HG02623 (cell line): ENCODE results near the gene ME3.

Experiments used
- ATAC-seq: cut with Tn5 transposase; IDR thresholded peaks from one replicate; pipeline ENCODE4 v1.9.1; 2021; ENCODE audit warnings: moderate library complexity; ENCODE audit not compliant: unreplicated experiment

ME3 gene

GRCh38 chr11:86519064-86519911 is 153.1 kb downstream of the ME3 start:
- ATAC-seq = no peak

GRCh38 chr11:86518211-86518610 is 154.2 kb downstream of the ME3 start:
- no peak for ATAC-seq

GRCh38 chr11:86517557-86517956 is 154.9 kb downstream of the ME3 start:
- no peak for ATAC-seq

- ATAC-seq = no peak
Observed at GRCh38 chr11:86515297-86516094, 156.9 kb downstream of the ME3 start.

- ATAC-seq = no peak
Observed at GRCh38 chr11:86514453-86514852, 158.0 kb downstream of the ME3 start.

GRCh38 chr11:86513746-86514373 is 158.6 kb downstream of the ME3 start:
- ATAC-seq = no peak

- ATAC-seq = no peak
Observed at GRCh38 chr11:86513138-86513537, 159.3 kb downstream of the ME3 start.

- ATAC-seq = no peak
Observed at GRCh38 chr11:86511086-86511551, 161.3 kb downstream of the ME3 start.

- no peak for ATAC-seq
Observed at GRCh38 chr11:86510674-86511073, 161.7 kb downstream of the ME3 start.

GRCh38 chr11:86510097-86510496 is 162.3 kb downstream of the ME3 start:
- no peak for ATAC-seq

- ATAC-seq = no peak
Observed at GRCh38 chr11:86509588-86509974, 162.8 kb downstream of the ME3 start.

- no peak for ATAC-seq
Observed at GRCh38 chr11:86508604-86509587, 163.5 kb downstream of the ME3 start.

GRCh38 chr11:86507249-86507845 is 165.1 kb downstream of the ME3 start:
- no peak for ATAC-seq

- ATAC-seq = no peak
Observed at GRCh38 chr11:86506235-86506634, 166.2 kb downstream of the ME3 start.

- no peak for ATAC-seq
Observed at GRCh38 chr11:86503131-86503530, 169.3 kb downstream of the ME3 start.

GRCh38 chr11:86502137-86502642 is 170.2 kb downstream of the ME3 start:
- no peak for ATAC-seq

- no peak for ATAC-seq
Observed at GRCh38 chr11:86500500-86501140, 171.8 kb downstream of the ME3 start.

- no peak for ATAC-seq
Observed at GRCh38 chr11:86499723-86500129, 172.7 kb downstream of the ME3 start.

GRCh38 chr11:86497836-86498235 is 174.6 kb downstream of the ME3 start:
- no peak for ATAC-seq
